Muscle layer of duodenum (tissue), 2 donors: ENCODE data around the gene RABGAP1.
"Not testable (repeated sequence)": the region's sequence is repeated elsewhere in the genome, so short reads cannot be mapped to it uniquely, and the experiment has no call there.

Experiments
- H3K27ac ChIP-seq: one replicate; pipeline ENCODE4 v1.7.0; 2013; ENCODE audit warnings: mild to moderate bottlenecking, low read length
- H3K27me3 ChIP-seq: one replicate; pipeline ENCODE4 v1.7.0; 2013; ENCODE audit warnings: low read depth, mild to moderate bottlenecking, control low read depth, low read length
- H3K36me3 ChIP-seq, 2 donors: one replicate each; pipeline ENCODE4 v1.7.0; 2013; ENCODE audit warnings: low read length in 2 of 2, control low read depth in 1 of 2, mild to moderate bottlenecking in 1 of 2; ENCODE audit not compliant: insufficient read depth in 2 of 2, control insufficient read depth in 1 of 2
- H3K4me1 ChIP-seq, 2 donors: one replicate each; pipeline ENCODE4 v1.7.0; 2013; ENCODE audit warnings: low read length in 2 of 2, mild to moderate bottlenecking in 2 of 2, control low read depth in 1 of 2, moderate library complexity in 1 of 2; ENCODE audit not compliant: insufficient read depth in 2 of 2, control insufficient read depth in 1 of 2
- H3K4me3 ChIP-seq, 2 donors: one replicate each; pipeline ENCODE4 v1.7.0; 2013; ENCODE audit warnings: low read length in 2 of 2, low read depth in 1 of 2, mild to moderate bottlenecking in 1 of 2
- H3K9me3 ChIP-seq, 2 donors: one replicate each; pipeline ENCODE4 v1.7.0; 2013; ENCODE audit warnings: low read length in 2 of 2, control low read depth in 1 of 2, mild to moderate bottlenecking in 1 of 2; ENCODE audit not compliant: control insufficient read depth in 1 of 2
- donor health status: healthy.

The RABGAP1 gene

DNA sequence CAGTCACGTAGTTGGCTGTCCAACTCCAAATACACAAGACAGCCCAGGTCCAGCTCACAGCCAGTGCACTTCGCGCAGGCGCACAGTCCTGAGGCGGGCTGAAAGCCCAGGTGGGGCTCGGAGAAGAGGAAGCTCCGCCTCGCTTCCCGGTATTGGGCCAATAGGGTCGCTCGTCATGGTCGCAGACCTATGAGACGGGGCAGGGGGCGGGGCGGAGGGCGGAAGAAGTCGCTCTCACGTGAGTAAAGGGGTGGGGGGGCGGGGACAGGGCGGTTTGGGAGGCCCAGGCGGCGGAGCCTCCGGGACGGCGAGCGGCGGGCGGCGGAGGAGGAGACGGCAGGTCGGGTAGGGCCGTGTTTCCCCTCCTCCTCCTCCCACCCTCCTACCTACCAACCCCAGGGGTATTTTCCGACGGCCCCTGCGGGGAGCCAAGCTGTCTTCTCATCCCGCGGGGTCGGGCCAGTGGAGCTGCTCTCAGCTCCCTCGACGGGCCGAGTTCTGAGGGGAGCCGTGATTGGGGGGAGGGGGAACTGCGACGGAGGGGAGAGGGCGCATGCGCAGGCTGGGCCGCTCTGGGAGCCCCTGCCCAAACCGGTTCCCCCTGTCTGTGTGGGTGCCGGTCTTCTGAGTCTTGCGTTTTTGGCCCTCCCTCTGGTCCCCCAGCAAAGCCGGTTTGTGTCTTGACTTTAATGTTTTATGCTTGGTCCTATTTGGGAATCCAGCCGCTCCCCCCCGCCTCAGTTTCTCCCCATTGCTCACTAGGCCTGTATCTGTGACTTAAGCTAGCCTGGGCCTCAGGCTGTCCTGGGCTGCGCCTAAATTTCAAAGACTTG, at the start of gene RABGAP1:
TSS of gene RABGAP1 (plus strand) at position 272 of the 833 bp plus-strand sequence. CDS start 16,040 bp downstream, outside the sequence.
- Histone ChIP-seq H3K9me3 (no peaks in the 10 kb centered on the region), H3K27ac (peak within 1 kb of the TSS; percentile 96), H3K4me1 (peaks cover 4 to 18% of the 10 kb centered on the region in 2 donors), H3K27me3 (no peaks in the 10 kb centered on the region), H3K4me3 (peak within 1 kb of the TSS; percentile 81 to 92), H3K36me3 (peaks cover 4 to 12% of the 10 kb centered on the region in 2 donors)

DNA sequence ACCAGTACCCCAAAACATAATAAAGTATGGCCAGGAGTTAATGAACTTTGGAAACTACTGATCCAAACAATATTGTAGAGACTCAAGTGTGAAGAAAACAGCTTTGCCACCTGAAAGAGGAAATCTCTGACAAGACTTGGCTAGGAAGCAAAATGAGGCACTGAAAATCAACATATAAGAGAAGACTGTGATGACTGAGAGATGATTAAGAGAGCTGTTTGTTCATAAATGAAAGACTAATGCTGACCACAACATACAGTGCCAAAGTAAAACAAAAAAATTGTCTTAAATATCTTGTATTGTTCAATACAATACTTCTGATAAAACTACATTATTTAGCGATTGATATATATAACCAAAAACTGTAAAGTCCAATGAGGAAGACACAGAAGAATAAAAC, 42.9 kb upstream of the RABGAP1 start:
- Histone ChIP-seq H3K27me3 (no peaks in the 10 kb centered on the region), H3K4me3 (no peak overlapping the region), H3K36me3 (peaks cover 5 to 16% of the 10 kb centered on the region in 2 donors), H3K4me1 (peaks cover 2 to 18% of the 10 kb centered on the region in 2 donors), H3K27ac (no peak overlapping the region), H3K9me3 (no peaks in the 10 kb centered on the region)

DNA sequence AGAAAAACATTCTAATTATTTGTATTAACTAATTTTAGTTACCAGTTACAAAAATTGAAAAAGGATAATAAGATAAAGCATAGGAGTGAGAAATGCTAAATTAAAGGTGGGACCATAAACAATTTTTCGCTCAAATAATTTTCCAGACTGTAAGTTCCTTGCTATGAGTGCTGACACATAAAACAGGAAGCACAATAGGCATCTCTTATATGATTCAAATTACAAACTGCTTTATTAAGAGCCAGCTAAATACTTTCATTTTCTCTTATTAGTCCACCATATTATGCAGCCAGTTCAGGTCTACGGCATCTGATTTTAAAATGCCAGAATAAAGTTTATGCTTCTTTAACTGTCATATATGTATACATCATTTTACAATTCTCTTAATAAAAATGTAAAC, 40.0 kb upstream of the RABGAP1 start:
- peaks cover 5 to 17% of the 10 kb centered on the region in 2 donors for H3K36me3 ChIP-seq
- peak overlapping the region; percentile 17 for H3K27ac ChIP-seq
- no peaks in the 10 kb centered on the region for H3K9me3 ChIP-seq
- no peaks in the 10 kb centered on the region for H3K27me3 ChIP-seq
- peak overlapping the region in 1 of 2 donors; percentile 10 for H3K4me3 ChIP-seq
- H3K4me1 ChIP-seq = peaks cover 9 to 18% of the 10 kb centered on the region in 2 donors

DNA sequence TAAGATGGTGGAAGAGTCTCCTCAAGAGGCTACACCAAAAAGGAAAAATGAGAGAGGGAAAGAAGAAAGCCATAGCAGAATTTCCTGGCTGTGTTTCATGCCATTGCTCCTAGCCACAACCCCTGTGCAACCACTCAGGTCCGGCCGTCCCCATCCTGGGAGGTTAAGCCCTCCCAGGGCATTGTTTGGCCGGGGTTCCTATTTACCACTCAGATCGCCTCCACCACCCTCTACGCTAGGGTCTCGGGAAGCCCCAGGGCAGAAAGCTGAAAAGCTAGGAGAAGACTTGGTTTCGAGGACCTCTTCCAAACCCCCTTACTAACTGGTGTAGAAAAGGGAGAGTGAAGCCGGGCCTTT, 36.4 kb upstream of the RABGAP1 start:
- H3K4me1 ChIP-seq = peaks cover 9 to 13% of the 10 kb centered on the region in 2 donors
- H3K9me3 ChIP-seq = no peaks in the 10 kb centered on the region
- H3K27me3 ChIP-seq = no peaks in the 10 kb centered on the region
- peaks cover 2 to 9% of the 10 kb centered on the region in 2 donors for H3K36me3 ChIP-seq
- H3K4me3 ChIP-seq = peak overlapping the region; percentile 77 to 94
- H3K27ac ChIP-seq = peak overlapping the region; percentile 97

DNA sequence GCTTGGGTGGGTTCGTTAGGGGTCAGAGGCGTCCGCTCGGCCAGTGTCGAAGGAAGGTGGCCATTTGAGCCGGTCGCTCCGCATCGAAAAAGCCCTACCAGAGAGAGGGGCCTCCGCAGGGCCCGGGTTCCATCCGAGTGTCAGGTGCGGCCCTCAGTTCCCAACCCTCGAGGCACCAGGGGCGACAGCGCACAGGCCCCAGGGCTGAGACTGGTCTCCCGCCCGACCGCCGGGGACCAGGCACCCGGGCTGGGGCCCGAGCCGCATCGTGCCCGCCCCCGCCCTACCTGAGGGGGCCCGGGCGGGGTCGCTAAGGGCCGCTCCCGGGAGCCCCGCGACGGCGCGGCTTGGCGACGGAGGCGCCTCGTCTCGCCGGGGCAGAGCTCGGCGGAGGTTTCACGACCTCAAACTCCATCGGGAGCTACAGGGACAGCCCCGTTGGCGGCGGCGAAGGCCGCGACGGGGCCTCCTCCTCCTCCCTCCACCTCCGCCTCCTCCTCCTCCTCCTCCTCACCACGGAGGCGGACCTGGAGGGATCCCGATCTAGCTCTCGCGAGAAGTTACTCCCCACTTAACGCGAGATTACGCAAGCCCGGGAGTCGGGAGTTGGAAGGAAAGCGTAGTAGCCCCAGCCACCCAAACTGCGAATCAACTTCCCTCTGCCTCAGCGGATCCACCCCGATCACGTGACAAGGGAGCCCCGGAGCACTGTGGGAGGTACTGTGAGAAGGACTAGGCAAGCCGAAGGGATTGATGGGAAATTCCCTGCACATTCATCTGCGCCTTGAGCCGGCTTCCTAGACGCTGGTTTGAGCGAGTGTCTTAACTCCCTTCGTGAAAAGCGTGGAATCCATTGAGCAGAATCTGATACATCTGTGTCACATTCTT, 35.8 kb upstream of the RABGAP1 start, which contains the start of gene RC3H2:
TSS of gene RC3H2 (minus strand) at position 537 of the 888 bp plus-strand sequence. CDS start 7,850 bp downstream, outside the sequence.
- Histone ChIP-seq H3K4me1 (peaks cover 9 to 10% of the 10 kb centered on the region in 2 donors), H3K9me3 (no peaks in the 10 kb centered on the region), H3K4me3 (peak within 1 kb of the TSS; percentile 77 to 94), H3K36me3 (peaks cover 4 to 9% of the 10 kb centered on the region in 2 donors), H3K27ac (peak within 1 kb of the TSS; percentile 97), H3K27me3 (no peaks in the 10 kb centered on the region)

DNA sequence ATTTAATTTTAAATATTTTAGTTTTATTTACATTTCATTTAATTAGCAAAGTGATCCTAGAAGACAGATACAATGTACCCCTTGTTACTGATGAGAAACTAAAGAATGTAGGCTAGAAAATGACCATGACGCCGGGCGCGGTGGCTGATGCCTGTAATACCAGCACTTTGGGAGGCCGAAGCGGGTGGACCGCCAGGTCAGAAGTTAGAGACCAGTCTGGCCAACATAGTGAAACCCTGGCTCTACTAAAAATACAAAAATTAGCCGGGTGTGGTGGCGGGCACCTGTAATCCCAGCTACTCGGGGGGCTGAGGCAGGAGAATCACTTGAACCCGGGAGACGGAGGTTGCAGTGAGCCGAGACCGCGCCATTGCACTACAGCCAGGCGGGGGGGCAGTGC, 34.7 kb upstream of the RABGAP1 start:
- peaks cover 11 to 19% of the 10 kb centered on the region in 2 donors for H3K36me3 ChIP-seq
- H3K27ac ChIP-seq, H3K4me1 ChIP-seq, H3K9me3 ChIP-seq, H3K27me3 ChIP-seq, H3K4me3 ChIP-seq: not testable (repeated sequence)

DNA sequence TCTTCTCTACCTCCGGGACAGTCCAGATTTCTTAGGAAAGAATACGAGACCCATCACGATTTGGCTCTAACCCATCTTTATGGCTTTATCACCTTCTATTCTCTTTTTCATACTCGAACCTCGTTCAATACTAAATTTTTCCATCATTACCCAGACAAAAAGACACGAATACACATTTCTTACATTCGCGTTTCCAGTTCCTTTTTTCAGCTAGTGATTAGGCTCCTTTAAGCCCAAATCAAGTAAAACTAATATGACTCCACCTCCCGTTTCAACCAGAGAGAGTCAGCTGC, 28.2 kb upstream of the RABGAP1 start:
- no peaks in the 10 kb centered on the region for H3K9me3 ChIP-seq
- peaks cover 14 to 18% of the 10 kb centered on the region in 2 donors for H3K36me3 ChIP-seq
- H3K27me3 ChIP-seq = no peaks in the 10 kb centered on the region
- H3K4me1 ChIP-seq = peaks cover 0 to 13% of the 10 kb centered on the region in 2 donors
- H3K4me3 ChIP-seq = peak overlapping the region; percentile 91 to 95
- H3K27ac ChIP-seq = peak overlapping the region; percentile 89

DNA sequence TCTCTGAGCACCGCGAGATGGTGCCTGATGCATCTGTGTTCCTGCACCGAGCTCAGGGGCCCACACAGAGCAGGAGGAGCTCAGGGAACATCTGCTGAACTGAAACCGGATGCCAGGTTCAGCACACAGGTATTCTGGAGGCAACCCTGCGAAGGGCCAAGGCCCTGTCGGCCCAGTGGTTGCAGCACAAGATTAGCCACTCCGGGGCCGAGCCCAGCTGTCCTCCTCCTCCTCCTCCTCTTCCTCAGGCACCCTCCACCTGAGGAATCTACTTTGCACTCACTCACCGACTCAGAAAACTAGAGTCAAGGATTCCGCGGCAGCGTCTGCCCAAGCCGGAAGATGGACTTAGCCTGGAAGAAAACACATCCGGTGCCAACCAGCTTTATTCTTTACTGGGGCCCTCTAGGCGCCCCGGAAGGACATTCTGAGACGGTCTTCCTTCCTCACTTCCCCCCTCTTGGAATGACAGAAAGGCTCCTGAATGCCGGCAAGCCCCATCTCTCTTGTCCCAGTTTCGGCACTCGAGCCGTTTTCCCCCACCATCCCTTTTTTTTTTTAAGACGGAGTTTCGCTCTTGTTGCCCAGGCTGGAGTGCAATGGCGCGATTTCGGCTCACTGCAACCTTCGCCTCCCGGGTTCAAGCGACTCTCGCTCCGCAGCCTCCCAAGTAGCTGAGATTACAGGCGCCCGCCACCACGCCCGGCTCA, 27.7 kb upstream of the RABGAP1 start, which contains the start of gene ZBTB6:
TSS of gene ZBTB6 (minus strand) at position 360 of the 710 bp plus-strand sequence. CDS start 1,251 bp downstream, outside the sequence.
- Histone ChIP-seq H3K4me1 (peaks cover 0 to 13% of the 10 kb centered on the region in 2 donors), H3K4me3 (peak within 1 kb of the TSS; percentile 91 to 95), H3K27ac (peak within 1 kb of the TSS; percentile 89), H3K9me3 (no peaks in the 10 kb centered on the region), H3K36me3 (peaks cover 14 to 18% of the 10 kb centered on the region in 2 donors), H3K27me3 (no peaks in the 10 kb centered on the region)

DNA sequence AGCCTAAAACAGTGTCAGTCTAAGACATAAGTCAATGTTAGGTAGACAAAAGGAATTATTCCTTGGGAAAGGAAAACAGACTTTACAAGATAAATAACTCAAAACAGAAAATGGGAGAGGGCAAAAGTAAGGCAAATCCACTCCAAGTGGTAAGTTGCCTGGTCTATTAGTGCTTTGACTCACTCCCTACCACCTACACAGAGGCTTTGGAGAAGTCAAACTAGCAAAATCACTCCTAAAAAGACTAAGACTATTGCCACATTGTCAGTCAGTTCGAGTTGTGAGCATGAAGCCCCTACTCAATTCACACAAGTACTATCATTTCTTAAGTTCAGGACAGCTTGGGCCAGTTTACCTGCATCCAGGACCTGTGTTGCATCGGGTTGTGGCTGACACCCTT, 22.5 kb upstream of the RABGAP1 start:
- Histone ChIP-seq H3K36me3 (peaks cover 8 to 10% of the 10 kb centered on the region in 2 donors), H3K4me1 (no peaks in the 10 kb centered on the region), H3K27me3 (no peaks in the 10 kb centered on the region), H3K27ac (no peak overlapping the region), H3K4me3 (no peak overlapping the region), H3K9me3 (no peaks in the 10 kb centered on the region)

DNA sequence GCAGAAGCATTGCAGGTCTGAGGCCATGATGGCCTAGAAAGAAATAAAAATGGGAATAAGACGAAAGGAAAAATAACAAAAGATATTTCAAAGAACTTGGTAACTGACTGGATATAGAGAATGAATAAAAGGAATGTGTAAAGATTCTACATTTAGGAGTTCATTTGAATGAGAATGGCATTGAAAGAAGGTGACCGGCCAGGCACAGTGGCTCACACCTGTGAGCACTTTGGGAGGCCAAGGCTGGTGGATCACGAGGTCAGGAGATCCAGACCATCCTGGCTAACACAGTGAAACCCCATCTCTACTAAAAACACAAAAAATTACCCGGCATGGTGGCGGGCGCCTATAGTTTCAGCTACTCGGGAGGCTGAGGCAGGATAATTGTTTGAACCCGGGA, 18.1 kb upstream of the RABGAP1 start:
- peaks cover 8 to 10% of the 10 kb centered on the region in 2 donors for H3K36me3 ChIP-seq
- no peak overlapping the region for H3K4me3 ChIP-seq
- no peaks in the 10 kb centered on the region for H3K4me1 ChIP-seq
- no peak overlapping the region for H3K27ac ChIP-seq
- no peaks in the 10 kb centered on the region for H3K9me3 ChIP-seq
- no peaks in the 10 kb centered on the region for H3K27me3 ChIP-seq
